ENCODE measurements around the gene ERBB2.

The ERBB2 gene

DNA sequence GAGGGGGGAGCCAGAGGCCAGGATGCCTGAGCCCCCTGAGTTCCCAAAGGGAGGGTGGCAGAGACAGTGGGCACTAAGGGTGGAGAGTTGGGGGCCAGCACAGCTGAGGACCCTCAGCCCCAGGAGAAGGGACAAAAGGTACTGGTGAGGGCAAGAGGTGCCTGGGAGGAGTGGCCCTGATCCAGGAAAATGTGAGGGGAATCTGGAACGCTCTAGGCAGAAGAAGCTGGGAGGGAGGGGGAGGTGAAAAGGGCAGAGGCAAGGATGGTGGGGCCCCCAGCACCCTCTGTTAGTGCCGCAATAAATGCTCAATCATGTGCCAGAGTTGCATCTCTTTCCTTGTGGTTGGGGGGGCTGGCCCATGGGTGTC lies 33.6 kb upstream of the ERBB2 start:
- DNase-seq: no peak

DNA sequence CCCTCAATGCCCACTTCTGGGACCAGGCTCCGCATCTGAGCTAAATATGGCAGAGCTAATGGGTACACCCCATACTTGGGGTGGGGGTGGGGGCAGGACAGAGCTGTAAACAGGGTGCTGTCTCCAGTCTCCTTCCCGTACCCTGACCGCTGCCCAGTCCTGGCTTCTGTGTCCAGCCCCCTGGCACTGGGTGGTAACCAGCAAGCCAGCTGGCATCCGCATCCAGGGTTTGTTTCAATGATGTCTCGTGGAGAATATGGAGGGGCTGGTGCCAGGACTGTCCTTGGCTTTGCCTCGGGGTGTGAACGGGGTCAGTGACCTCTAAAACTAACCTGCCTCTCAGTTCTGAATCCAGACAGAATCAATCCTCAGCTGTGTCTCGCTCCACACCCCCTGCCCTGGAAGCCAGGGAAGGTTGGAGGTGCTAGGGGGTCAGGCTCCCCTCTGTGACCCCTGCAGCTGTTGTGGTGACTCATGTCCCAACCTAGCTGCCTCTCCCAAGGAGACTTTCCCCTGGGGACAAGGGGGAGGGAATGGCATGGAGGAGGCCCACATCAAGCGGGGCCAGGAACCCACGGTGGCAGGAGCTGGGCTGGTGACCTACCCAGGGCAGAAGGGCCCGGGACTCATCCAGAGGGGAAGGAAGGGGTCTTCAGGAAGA lies 33.1 kb upstream of the ERBB2 start:
- DNase-seq: no peak

DNA sequence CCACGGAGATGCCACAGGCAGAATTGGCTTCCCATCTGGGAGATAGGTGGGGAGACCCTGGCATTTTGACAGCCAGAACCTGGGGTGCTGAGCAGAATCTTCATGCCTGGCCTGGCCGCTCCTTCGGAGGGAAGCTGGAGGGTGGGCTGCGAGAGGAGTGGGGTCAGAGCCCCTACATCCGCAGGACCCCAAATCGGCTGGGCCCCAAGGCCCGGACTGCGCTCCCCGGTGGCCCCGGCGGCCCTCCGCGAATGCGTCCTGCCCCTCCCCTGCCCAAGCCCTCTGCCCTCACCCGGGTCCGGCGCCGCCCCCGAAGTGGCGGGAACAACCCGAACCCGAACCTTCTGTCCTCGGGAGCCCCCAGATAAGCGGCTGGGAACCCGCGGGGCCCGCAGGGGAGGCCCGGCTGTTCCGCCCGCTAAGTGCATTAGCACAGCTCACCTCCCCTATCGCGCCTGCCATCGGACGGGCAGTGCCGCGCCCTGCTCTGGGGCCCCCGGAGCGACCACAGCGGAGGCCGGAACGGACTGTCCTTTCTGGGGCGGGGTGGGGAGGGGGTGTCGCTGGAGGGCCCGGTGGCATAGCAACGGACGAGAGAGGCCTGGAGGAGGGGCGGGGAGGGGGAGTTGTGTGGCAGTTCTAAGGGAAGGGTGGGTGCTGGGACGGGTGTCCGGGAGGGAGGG lies 32.5 kb upstream of the ERBB2 start:
- DNase-seq: no peak

DNA sequence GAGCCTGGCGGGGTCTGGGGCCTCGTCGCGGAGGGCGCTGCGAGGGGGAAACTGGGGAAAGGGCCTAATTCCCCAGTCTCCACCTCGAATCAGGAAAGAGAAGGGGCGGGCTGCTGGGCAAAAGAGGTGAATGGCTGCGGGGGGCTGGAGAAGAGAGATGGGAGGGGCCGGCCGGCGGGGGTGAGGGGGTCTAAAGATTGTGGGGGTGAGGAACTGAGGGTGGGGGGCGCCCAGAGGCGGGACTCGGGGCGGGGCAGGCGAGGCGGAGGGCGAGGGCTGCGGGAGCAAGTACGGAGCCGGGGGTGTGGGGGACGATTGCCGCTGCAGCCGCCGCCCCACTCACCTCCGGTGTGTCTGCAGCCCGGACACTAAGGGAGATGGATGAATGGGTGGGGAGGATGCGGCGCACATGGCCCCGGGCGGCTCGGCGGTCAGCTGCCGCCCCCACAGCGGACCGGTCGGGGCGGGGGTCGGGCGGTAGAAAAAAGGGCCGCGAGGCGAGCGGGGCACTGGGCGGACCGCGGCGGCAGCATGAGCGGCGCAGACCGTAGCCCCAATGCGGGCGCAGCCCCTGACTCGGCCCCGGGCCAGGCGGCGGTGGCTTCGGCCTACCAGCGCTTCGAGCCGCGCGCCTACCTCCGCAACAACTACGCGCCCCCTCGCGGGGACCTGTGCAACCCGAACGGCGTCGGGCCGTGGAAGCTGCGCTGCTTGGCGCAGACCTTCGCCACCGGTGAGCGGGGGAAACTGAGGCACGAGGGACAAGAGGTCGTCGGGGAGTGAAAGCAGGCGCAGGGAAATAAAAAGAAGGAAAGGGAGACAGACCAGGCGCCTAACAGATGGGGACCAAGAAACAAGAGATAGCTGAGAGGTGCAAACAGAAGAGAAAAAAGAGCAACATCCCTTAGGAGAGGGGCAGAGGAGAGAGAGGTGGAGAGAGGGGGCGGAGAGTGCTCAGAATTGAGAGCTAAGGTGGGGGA lies 31.6 kb upstream of the ERBB2 start, which contains the start of gene PNMT:
TSS of gene PNMT (plus strand) at position 509 of the 980 bp plus-strand sequence. CDS start at position 532, 23 bp downstream.
- peak; percentile 47 for DNase-seq

GRCh38 chr17:39669897-39670735 lies 29.7 kb upstream of the ERBB2 start:
- DNase-seq: no peak

DNA sequence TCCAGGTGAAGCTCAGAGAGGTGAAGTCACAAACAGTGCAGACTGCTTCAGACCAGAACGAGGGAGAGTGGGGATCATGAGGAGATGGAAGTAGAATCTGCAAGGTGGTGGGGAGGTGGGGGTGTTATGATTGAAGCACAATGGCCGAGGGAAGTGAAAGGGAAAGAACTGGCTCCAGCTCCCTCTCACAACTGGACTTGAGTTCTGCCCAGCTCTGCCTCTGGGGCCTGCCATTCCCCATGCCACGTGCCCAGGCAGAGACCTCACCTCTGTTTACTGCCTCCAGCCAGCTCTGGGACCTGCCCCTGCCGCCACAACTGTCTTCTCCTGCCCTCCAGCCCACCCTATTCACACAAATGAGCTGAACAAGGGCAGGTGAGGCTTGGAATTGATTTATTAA lies 29.1 kb upstream of the ERBB2 start:
- DNase-seq: no peak

DNA sequence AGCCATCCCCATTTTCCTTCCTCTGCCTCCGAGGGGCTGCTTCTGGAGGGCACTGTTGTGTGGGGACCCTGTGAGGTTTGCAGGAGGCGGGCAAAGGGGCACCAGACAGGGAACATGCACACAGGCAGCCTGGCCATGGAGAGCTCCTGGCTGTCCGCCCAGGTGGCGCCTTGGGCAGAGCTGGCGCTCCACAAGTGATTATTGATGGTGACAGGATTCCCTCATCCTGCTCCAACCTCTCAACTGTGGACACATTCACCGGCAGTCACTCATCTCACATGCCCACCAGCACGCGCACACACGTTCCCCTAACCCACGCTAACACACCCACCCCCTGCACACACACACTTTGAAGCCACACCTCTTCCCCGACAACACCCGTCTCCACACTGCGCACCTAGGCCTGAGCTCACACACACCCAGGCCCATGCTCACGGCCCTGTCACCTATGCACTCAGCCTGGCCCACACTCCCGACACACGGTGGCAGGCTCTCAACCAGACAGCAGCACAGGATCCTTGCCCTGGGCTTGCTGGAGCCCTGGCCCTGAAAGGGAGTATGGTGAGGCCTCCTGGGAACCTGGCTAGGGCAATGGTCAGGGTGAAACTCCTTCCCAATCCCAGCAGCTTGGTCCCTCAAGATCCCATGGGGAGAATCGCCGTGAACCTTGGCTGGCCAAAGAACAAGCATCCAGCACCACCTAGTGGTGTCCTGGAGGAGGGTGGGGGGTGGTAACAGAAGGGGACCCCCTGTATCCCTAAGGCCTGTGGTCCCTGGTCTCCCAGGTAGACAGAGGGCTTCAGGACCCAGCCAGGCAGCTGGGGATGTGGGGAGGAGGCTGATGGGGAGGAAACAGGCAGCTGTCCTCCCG lies 28.0 kb upstream of the ERBB2 start:
- no peak for DNase-seq

- DNase-seq: no peak
These were observed 27.1 kb upstream of the ERBB2 start for GRCh38 chr17:39672522-39673334.

DNA sequence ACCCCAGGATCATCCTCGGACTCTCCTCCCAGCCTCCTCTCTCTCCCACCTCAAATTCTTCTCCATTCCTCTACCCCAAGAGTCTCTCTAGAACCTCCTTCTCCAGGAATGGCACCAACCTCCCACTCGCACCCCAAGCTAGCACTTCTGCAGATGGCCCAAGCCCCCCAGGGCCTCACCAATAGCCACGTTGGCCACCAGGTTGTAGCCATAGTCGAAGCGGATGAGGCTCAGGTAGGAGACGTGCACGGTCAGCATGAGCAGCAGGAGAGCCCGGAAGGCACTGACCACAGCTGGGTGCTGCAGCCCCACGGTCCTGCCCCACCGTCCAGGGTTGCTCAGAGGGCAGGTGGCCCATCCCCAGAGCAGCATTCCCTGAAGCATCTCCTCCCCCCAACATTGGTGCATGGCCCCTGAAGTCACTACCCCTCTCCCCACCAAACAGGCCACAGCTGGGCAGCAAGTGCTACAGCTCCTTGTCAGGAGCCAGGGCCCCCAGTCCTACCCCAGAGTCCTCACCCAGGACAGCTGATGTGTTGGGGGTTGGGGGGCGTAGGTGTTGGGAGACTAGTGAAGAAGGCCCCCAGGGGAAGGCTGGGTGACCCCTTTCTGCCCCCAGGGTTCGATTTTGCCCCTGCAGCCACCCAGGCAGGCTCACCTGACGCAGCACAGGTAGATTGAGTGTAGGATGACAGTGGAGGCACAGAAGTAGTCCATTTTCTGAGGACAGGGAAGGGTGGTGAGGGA lies 26.4 kb upstream of the ERBB2 start:
- no peak for DNase-seq

DNA sequence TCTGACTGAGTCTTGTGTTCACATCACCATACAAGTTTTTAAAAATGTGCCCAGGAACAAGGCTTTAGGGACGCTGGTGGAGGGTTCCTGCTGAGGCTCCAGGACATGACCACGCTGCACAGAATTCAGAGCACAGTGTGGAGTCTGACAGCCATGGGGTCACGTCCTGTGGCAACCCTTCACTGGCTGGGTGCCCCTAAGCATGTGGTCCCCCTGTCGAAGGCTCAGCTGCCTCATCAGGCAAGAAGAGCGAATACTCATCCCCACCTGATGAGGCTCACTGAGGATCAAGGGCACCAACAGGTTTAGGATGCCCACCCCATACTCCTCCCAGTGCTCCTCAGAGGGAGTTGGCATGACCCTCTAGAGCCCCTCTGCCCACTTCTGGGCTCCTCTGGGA lies 25.7 kb upstream of the ERBB2 start:
- DNase-seq: no peak

GRCh38 chr17:39674702-39675389 lies 25.0 kb upstream of the ERBB2 start:
- no peak for DNase-seq

GRCh38 chr17:39675390-39676082 lies 24.3 kb upstream of the ERBB2 start:
- DNase-seq: no peak

DNA sequence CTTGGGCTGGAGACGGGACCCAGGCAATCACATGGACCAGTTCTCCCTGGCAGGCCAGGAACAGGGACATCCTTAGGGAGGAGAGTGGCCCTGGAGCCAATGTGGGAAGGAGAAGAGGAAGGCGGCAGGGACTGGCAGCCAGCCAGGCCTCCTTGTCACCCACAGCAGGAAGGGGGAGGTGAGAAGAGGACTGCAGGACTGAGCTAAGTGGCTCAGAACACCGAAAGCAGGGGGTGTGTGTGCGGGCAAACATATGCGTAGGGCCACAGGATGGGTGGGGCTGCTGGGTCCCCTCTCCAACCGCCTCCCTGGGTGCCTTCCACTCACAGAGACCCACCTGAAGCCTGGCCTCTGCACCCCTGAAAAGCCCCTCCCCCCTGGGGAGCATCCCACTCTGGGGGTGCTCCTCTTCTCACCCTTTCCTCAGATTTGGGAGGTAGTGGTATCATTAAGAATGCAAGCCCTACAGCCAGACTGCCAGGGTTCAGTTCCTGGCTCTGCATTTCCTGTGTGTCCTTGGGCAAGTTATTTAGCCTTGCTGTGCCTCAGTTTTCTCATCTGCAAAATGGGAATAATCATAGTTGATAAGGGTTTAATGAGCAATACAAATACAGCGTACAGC lies 23.6 kb upstream of the ERBB2 start:
- peak; percentile 48 for DNase-seq

GRCh38 chr17:39677072-39677471 lies 22.8 kb upstream of the ERBB2 start:
- no peak for DNase-seq

DNA sequence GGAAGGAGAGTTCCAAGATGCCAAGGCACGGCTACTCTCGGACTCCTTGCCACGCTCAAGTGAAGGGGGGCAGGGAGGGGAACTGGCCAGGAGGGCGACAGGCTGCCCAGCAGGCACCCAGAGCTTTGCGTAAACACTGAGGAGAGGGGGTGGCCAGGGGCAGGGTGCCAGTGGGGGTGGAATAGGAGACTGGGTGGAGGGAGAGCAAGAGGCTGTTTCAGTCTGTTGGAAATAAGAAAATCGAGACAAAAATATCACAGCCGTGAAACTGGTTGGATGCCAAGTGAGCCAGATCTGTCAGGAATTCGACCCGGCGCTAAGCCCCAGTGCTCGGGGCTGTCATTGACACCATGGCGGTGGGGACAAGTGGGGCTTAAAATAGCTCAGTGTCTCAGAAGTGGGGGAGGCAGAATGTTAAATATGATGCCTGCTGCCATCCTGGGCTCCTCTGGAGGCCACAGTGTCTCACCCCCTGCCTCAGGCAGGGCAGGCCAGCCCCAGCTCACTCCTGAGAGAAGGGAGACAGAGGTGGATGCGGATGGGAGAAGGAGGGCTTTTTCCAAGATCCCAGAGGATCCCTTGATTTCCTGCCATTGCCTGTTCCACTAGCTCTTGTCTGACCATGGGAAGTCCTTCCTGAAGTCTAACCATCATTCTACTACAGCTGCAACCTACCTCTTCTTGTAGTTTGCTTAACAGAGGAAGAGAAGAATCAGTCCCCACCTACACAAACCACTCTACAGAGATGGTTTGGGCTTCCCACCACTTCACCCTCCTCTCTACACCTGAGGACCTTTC lies 22.1 kb upstream of the ERBB2 start:
- no peak for DNase-seq

- DNase-seq: no peak
These were observed 21.3 kb upstream of the ERBB2 start for GRCh38 chr17:39678340-39679116.

All from activated effector memory CD4-positive, alpha-beta T cell treated with Interleukin-2 at 50 U/mL for 16 hours (primary cell).